Gastrocnemius medialis (tissue), 4 donors: ENCODE data around the gene HERPUD1. TPM values are rescaled to one million over a fixed set of nuclear protein-coding genes. Genes with fewer than 3 reads are reported as not detected.
"Not testable (repeated sequence)": the region's sequence is repeated elsewhere in the genome, so short reads cannot be mapped to it uniquely, and the experiment has no call there.

Experiments used
- ATAC-seq, 2 donors: fragments of 150-250 bp; one replicate each; pipeline ENCODE4 v1.9.1; 2016
- DNase-seq, 2 donors: peaks; one replicate each; pipeline ENCODE4 v3.0.0-alpha.2; 2019
- H3K27ac ChIP-seq, 4 donors: fragments of 200-600 bp; sonication (generic); 1 replicate in 1 of 4; 2 replicates in 3 of 4; pipeline ENCODE4 v1.5.1; 2016 to 2018; ENCODE audit warnings: mild to moderate bottlenecking in 2 of 4, moderate library complexity in 1 of 4
- H3K27me3 ChIP-seq, 3 donors: fragments of 200-600 bp; sonication (generic) in 2 of 3; 1 replicate in 1 of 3; 2 replicates in 2 of 3; pipeline versions ENCODE4 v1.5.1 to v1.6.0; 2016 to 2019; ENCODE audit warnings: mild to moderate bottlenecking in 1 of 3, moderate library complexity in 1 of 3
- H3K36me3 ChIP-seq, 2 donors: fragments of 200-600 bp; sonication (generic) in 1 of 2; one replicate each; pipeline ENCODE4 v1.5.1; 2017 to 2018
- H3K4me1 ChIP-seq, 2 donors: fragments of 200-600 bp; sonication (generic) in 1 of 2; one replicate each; pipeline ENCODE4 v1.5.1; 2016 to 2017; ENCODE audit warnings: mild to moderate bottlenecking in 2 of 2
- H3K4me3 ChIP-seq, 4 donors: fragments of 200-600 bp; sonication (generic) in 3 of 4; 1 replicate in 1 of 4; 2 replicates in 3 of 4; pipeline ENCODE4 v1.5.1; 2016 to 2019; ENCODE audit warnings: mild to moderate bottlenecking in 2 of 4
- H3K9me3 ChIP-seq, 3 donors: fragments of 200-600 bp; sonication (generic) in 2 of 3; 1 replicate in 1 of 3; 2 replicates in 2 of 3; pipeline ENCODE4 v1.5.1; 2016 to 2019
- POLR2A ChIP-seq, 2 donors: fragments of 450-650 bp; IDR thresholded peaks; one replicate each; pipeline ENCODE4 v1.6.1; 2017; ENCODE audit warnings: antibody characterized with exemption in 2 of 2, mild to moderate bottlenecking in 2 of 2, moderate library complexity in 2 of 2
- in situ Hi-C, 4 donors: fragments of 200-750 bp; cut with MboI; loops; one replicate each; pipeline versions ENCODE4 v1.15.0 to v1.8.0; 2017; ENCODE audit warnings: low sequenced_read_pairs in 4 of 4
- intact Hi-C: fragments of 100-400 bp; cut with DNase I; formaldehyde crosslinking; loops from one replicate; pipeline ENCODE4 v1.15.1; 2023; ENCODE audit warnings: low total_unique reads
- total RNA-seq, 4 donors: library from RNA; depleted of rRNA; stranded (reverse); fragments of >200 nt; gene quantifications; one replicate each; pipeline versions ENCODE4 v1.1.0 to v1.2.3, GENCODE V29; 2016
- TF ChIP-seq, protein P1 (sequence below), 5 experiments: fragments of 450-650 bp in 3 of 5; fragments of 200-600 bp in 2 of 5; sonication (generic) in 2 of 5; IDR thresholded peaks in 4 of 5; conservative IDR thresholded peaks in 1 of 5; 1 replicate in 4 of 5; 2 replicates in 1 of 5; pipeline ENCODE4 v1.5.1; 2016 to 2019; ENCODE audit warnings: antibody characterized with exemption in 5 of 5, mild to moderate bottlenecking in 3 of 5, moderate library complexity in 3 of 5

The HERPUD1 gene
- total RNA-seq, 4 donors from 2014 or later: 110 to 281 (median 125) TPM

DNA sequence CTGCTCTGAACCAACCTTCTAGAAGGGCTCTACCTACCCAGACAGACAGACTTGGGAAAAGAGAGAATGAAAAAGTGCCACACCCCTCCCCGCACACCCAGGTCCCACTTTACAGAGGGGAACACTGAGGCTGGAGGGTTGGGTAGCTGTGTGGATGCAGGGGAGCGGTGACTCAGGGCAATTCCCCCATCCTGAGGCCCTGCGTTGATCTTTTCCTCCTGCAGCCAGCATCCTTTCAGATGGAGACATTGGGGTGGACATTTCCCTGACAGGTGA is 39.8 kb downstream of the HERPUD1 start:
- no peak for TF ChIP-seq POLR2A (IDR thresholded peaks at IDR 0.05)
- TF ChIP-seq, protein P1, sequence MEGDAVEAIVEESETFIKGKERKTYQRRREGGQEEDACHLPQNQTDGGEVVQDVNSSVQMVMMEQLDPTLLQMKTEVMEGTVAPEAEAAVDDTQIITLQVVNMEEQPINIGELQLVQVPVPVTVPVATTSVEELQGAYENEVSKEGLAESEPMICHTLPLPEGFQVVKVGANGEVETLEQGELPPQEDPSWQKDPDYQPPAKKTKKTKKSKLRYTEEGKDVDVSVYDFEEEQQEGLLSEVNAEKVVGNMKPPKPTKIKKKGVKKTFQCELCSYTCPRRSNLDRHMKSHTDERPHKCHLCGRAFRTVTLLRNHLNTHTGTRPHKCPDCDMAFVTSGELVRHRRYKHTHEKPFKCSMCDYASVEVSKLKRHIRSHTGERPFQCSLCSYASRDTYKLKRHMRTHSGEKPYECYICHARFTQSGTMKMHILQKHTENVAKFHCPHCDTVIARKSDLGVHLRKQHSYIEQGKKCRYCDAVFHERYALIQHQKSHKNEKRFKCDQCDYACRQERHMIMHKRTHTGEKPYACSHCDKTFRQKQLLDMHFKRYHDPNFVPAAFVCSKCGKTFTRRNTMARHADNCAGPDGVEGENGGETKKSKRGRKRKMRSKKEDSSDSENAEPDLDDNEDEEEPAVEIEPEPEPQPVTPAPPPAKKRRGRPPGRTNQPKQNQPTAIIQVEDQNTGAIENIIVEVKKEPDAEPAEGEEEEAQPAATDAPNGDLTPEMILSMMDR (IDR thresholded peaks at IDR 0.05 in 4 of 5, conservative IDR thresholded peaks at IDR 0.05 in 1 of 5): no peak
- no peaks in the 10 kb centered on the region for H3K36me3 ChIP-seq
- no peaks in the 10 kb centered on the region for H3K9me3 ChIP-seq
- no peak for ATAC-seq
- intact Hi-C loops (no loop called here), in situ Hi-C loops (loop anchor here in 1 of 4 donors (10.0 kb wide), 1 partner anchor 63 kb away; no protein-coding TSS in a partner anchor)
- no peak overlapping the region for H3K4me3 ChIP-seq
- no peak for DNase-seq
- H3K4me1 ChIP-seq: no peaks in the 10 kb centered on the region
- no peak overlapping the region for H3K27ac ChIP-seq
- no peaks in the 10 kb centered on the region for H3K27me3 ChIP-seq

DNA sequence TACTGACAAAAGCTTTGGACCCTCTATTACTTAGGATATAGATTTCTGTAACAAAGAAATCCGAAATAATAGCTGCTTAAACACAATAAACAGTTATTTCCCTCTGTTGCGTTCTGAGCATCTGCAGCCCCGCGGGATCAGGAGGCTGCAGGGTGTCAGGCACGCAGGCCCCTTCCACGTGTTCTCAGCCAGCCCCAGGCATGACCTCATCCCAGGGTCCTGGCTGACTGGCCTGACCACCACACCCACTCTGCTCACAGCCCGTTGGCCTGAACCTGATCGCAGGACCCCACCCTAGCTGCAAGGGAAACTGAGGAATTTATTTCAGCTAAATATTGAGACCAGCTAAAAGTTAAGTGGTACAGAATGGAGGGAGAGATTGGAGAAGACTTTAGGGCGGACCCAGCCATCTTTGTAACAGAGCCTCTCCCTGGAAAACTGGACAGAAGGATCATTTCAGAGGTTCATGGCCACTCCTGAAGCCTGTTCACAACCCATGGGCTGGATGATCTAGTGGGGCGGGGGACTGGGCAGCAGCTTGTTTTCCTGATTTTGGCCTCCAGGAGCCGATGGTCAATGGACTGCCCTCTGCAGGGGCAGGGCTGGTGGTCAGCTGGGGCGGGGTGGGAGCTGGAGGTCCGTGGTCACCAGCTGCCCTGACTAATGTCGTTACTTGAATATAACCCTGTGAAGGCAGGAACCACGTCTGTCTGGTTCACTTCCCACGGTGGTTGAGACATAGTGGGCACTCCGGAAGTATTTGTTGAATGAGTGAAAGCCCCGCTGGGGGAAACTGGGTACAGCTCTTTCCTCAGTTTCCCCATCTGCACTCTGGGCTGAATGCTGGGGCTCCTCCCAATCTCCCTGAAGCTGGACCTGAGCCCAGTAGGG is 40.7 kb downstream of the HERPUD1 start:
- TF ChIP-seq, protein P1 (IDR thresholded peaks at IDR 0.05 in 4 of 5, conservative IDR thresholded peaks at IDR 0.05 in 1 of 5): no peak
- no peak for TF ChIP-seq POLR2A (IDR thresholded peaks at IDR 0.05)
- no peaks in the 10 kb centered on the region for H3K27me3 ChIP-seq
- ATAC-seq (no peak), DNase-seq (no peak)
- no peaks in the 10 kb centered on the region for H3K9me3 ChIP-seq
- intact Hi-C loops (no loop called here), in situ Hi-C loops (loop anchor here in 1 of 4 donors (10.0 kb wide), 1 partner anchor 62 kb away; no protein-coding TSS in a partner anchor)
- no peak overlapping the region for H3K4me3 ChIP-seq
- H3K27ac ChIP-seq: no peak overlapping the region
- H3K4me1 ChIP-seq: no peaks in the 10 kb centered on the region
- H3K36me3 ChIP-seq: no peaks in the 10 kb centered on the region

- no peaks in the 10 kb centered on the region for H3K27me3 ChIP-seq
- intact Hi-C loops (no loop called here), in situ Hi-C loops (loop anchor here in 1 of 4 donors (10.0 kb wide), 1 partner anchor 62 kb away; no protein-coding TSS in a partner anchor)
- no peaks in the 10 kb centered on the region for H3K9me3 ChIP-seq
- ATAC-seq (no peak), DNase-seq (no peak)
- H3K4me1 ChIP-seq: no peaks in the 10 kb centered on the region
- H3K4me3 ChIP-seq: no peak overlapping the region
- no peaks in the 10 kb centered on the region for H3K36me3 ChIP-seq
- TF ChIP-seq POLR2A (IDR thresholded peaks at IDR 0.05): no peak
- TF ChIP-seq, protein P1 (IDR thresholded peaks at IDR 0.05 in 4 of 5, conservative IDR thresholded peaks at IDR 0.05 in 1 of 5): no peak
- no peak overlapping the region for H3K27ac ChIP-seq
Measured at GRCh38 chr16:56973294-56973689, 41.4 kb downstream of the HERPUD1 start.

DNA sequence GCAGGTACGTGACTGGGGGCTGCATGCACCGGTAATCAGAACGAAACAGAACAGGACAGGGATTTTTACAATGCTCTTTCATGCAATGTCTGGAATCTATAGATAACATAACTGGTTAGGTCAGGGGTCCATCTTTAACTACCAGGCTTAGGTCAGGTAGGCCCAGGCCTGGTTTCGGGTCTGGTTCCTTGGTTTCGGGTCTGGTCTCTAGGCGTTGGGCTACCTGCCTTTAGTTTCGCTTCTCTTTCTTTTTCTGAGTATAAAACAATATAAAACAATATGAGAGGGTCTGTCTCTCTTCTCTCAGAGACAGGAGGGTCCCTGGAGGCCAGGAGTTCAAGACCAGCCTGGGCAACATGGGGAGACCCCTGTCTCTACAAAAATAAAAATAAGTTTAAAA is 42.0 kb downstream of the HERPUD1 start:
- intact Hi-C loops, H3K27ac ChIP-seq: not testable (repeated sequence)

GRCh38 chr16:56974549-56975300 is 42.8 kb downstream of the HERPUD1 start:
- intact Hi-C loops (no loop called here), in situ Hi-C loops (loop anchor here in 1 of 4 donors (10.0 kb wide), 1 partner anchor 60 kb away; no protein-coding TSS in a partner anchor)
- Histone ChIP-seq H3K27ac (no peak overlapping the region), H3K9me3 (no peaks in the 10 kb centered on the region), H3K4me3 (no peak overlapping the region), H3K27me3 (no peaks in the 10 kb centered on the region), H3K36me3 (no peaks in the 10 kb centered on the region), H3K4me1 (no peaks in the 10 kb centered on the region)
- ATAC-seq (no peak), DNase-seq (no peak)
- TF ChIP-seq, protein P1 (IDR thresholded peaks at IDR 0.05 in 4 of 5, conservative IDR thresholded peaks at IDR 0.05 in 1 of 5): no peak
- no peak for TF ChIP-seq POLR2A (IDR thresholded peaks at IDR 0.05)

More for the DNA sequence above, 42.0 kb downstream of the HERPUD1 start:
- not testable (repeated sequence) for H3K36me3 ChIP-seq, H3K9me3 ChIP-seq, ATAC-seq, H3K4me3 ChIP-seq, H3K27me3 ChIP-seq, H3K4me1 ChIP-seq, DNase-seq
- in situ Hi-C loops: loop anchor here in 1 of 4 donors (10.0 kb wide), 1 partner anchor 61 kb away; no protein-coding TSS in a partner anchor
